Suprapubic skin (tissue), 4 donors: ENCODE data around the gene SLC49A3. TPM values are rescaled to one million over a fixed set of nuclear protein-coding genes. Genes with fewer than 3 reads are reported as not detected.
A peak's percentile ranks its signal among the peaks of the same experiment; 100 is the strongest.

Source experiments
- DNase-seq, 2 donors: peaks; one replicate each; pipeline ENCODE4 v3.0.0-alpha.2; 2019; ENCODE audit warnings: low spot score in 2 of 2
- H3K27ac ChIP-seq: fragments of 200-600 bp; sonication (generic); one replicate; pipeline ENCODE4 v1.5.1; 2019
- H3K27me3 ChIP-seq: fragments of 200-600 bp; sonication (generic); one replicate; pipeline ENCODE4 v1.5.1; 2019
- H3K36me3 ChIP-seq: fragments of 200-600 bp; sonication (generic); one replicate; pipeline ENCODE4 v1.5.1; 2019
- H3K4me1 ChIP-seq: fragments of 200-600 bp; sonication (generic); one replicate; pipeline ENCODE4 v1.5.1; 2019
- H3K4me3 ChIP-seq: fragments of 200-600 bp; sonication (generic); one replicate; pipeline ENCODE4 v1.5.1; 2019; ENCODE audit warnings: mild to moderate bottlenecking
- H3K9me3 ChIP-seq: fragments of 200-600 bp; sonication (generic); one replicate; pipeline ENCODE4 v1.5.1; 2019
- CTCF ChIP-seq, 2 donors: fragments of 200-600 bp in 1 of 2; fragments of 450-650 bp in 1 of 2; sonication (generic) in 1 of 2; IDR thresholded peaks; one replicate each; pipeline ENCODE4 v1.5.1; 2016 to 2019; ENCODE audit warnings: antibody characterized with exemption in 2 of 2, mild to moderate bottlenecking in 1 of 2, moderate library complexity in 1 of 2
- EP300 ChIP-seq: sonication (generic); formaldehyde crosslinking; IDR thresholded peaks from one replicate; pipeline ENCODE4 v1.6.1; 2017; ENCODE audit warnings: antibody characterized with exemption
- POLR2A ChIP-seq, 2 donors: fragments of 450-650 bp; IDR thresholded peaks; one replicate each; pipeline ENCODE4 v1.6.1; 2017; ENCODE audit warnings: antibody characterized with exemption in 2 of 2, mild to moderate bottlenecking in 2 of 2, moderate library complexity in 2 of 2
- POLR2AphosphoS5 ChIP-seq, 3 donors: sonication (generic); formaldehyde crosslinking; IDR thresholded peaks; one replicate each; pipeline ENCODE4 v1.6.1; 2017; ENCODE audit warnings: antibody characterized with exemption in 3 of 3
- WGBS: methylation state at CpG from one replicate; pipeline ENCODE4 v1.1.5; 2018; 5-methylcytosine and 5-hydroxymethylcytosine counted together
- total RNA-seq, 4 donors: library from RNA; depleted of rRNA; stranded (reverse); fragments of >200 nt; gene quantifications; one replicate each; pipeline ENCODE4 v1.1.0, GENCODE V29; 2016

The SLC49A3 gene
- total RNA-seq, 4 donors from 2014 or later, result 8.9 to 21.1 (median 17.4) TPM

- no peak overlapping the region for H3K27ac ChIP-seq
- no peak overlapping the region for H3K4me3 ChIP-seq
- 85% methylated on average over 18 of the region's 27 CpGs for WGBS
- H3K27me3 ChIP-seq, result peaks cover 18% of the 10 kb centered on the region
- H3K36me3 ChIP-seq, result no peaks in the 10 kb centered on the region
- H3K4me1 ChIP-seq, result no peaks in the 10 kb centered on the region
- TF ChIP-seq CTCF (IDR thresholded peaks at IDR 0.05) (no peak), EP300 (no peak), POLR2AphosphoS5 (IDR thresholded peaks at IDR 0.05) (no peak), POLR2A (IDR thresholded peaks at IDR 0.05) (no peak)
- no peaks in the 10 kb centered on the region for H3K9me3 ChIP-seq
- peak in 1 of 2 donors; percentile 61 for DNase-seq
Observed at GRCh38 chr4:657834-658667, 30.9 kb downstream of the SLC49A3 start.

- WGBS, result 80% methylated on average over 18 of the region's 23 CpGs
- no peak for TF ChIP-seq POLR2AphosphoS5 (IDR thresholded peaks at IDR 0.05)
- no peak for TF ChIP-seq CTCF (IDR thresholded peaks at IDR 0.05)
- no peak for TF ChIP-seq POLR2A (IDR thresholded peaks at IDR 0.05)
- no peak for TF ChIP-seq EP300
- H3K36me3 ChIP-seq, result no peaks in the 10 kb centered on the region
- H3K4me1 ChIP-seq, result no peaks in the 10 kb centered on the region
- H3K9me3 ChIP-seq, result no peaks in the 10 kb centered on the region
- peak in 1 of 2 donors; percentile 38 for DNase-seq
- no peak overlapping the region for H3K4me3 ChIP-seq
- H3K27ac ChIP-seq, result no peak overlapping the region
- peaks cover 15% of the 10 kb centered on the region for H3K27me3 ChIP-seq
Observed at GRCh38 chr4:657338-657833, 31.6 kb downstream of the SLC49A3 start.

GRCh38 chr4:656436-657337, 32.3 kb downstream of the SLC49A3 start:
- peak in 1 of 2 donors; percentile 48 for DNase-seq
- Histone ChIP-seq H3K27ac (no peak overlapping the region), H3K36me3 (no peaks in the 10 kb centered on the region), H3K27me3 (peaks cover 19% of the 10 kb centered on the region), H3K4me1 (peaks cover 1% of the 10 kb centered on the region), H3K4me3 (no peak overlapping the region), H3K9me3 (no peaks in the 10 kb centered on the region)
- 68% methylated on average over 48 of the region's 58 CpGs for WGBS
- TF ChIP-seq POLR2AphosphoS5 (IDR thresholded peaks at IDR 0.05) (no peak), POLR2A (IDR thresholded peaks at IDR 0.05) (no peak), CTCF (IDR thresholded peaks at IDR 0.05) (no peak), EP300 (no peak)

- no peak overlapping the region for H3K27ac ChIP-seq
- H3K4me3 ChIP-seq, result no peak overlapping the region
- peaks cover 30% of the 10 kb centered on the region for H3K27me3 ChIP-seq
- H3K4me1 ChIP-seq, result peaks cover 9% of the 10 kb centered on the region
- peak in 1 of 2 donors; percentile 54 for DNase-seq
- no peaks in the 10 kb centered on the region for H3K9me3 ChIP-seq
- 74% methylated on average over 19 of the region's 26 CpGs for WGBS
- no peaks in the 10 kb centered on the region for H3K36me3 ChIP-seq
- TF ChIP-seq POLR2A (IDR thresholded peaks at IDR 0.05) (no peak), POLR2AphosphoS5 (IDR thresholded peaks at IDR 0.05) (no peak), EP300 (no peak), CTCF (IDR thresholded peaks at IDR 0.05) (no peak)
Observed at GRCh38 chr4:655464-656151, 33.3 kb downstream of the SLC49A3 start.
